HEK293 (cell line): ENCODE data around the gene CACNG7.

Experiments used
- CTCF ChIA-PET: fragments of 350-600 bp; formaldehyde crosslinking; extraction: SDS; loops from one replicate; lab custom pipeline; 2021; ENCODE audit warnings: antibody characterized with exemption; lab: Yijun Ruan, JAX
- POLR2A ChIA-PET: fragments of 300-600 bp; formaldehyde crosslinking; extraction: SDS; loops from one replicate; lab custom pipeline; 2020; ENCODE audit warnings: antibody characterized with exemption, inconsistent platforms; lab: Yijun Ruan, JAX
- H3K27ac ChIP-seq: fragments of 200-500 bp; sonication (Bioruptor generic); 2 replicates; pipeline ENCODE4 v1.5.1; 2014; ENCODE audit warnings: low read depth, low read length, control low read depth, inconsistent platforms; ENCODE audit errors: extremely low read depth
- H3K36me3 ChIP-seq, 2 experiments: fragments of 200-500 bp in 1 of 2; sonication (Bioruptor generic) in 1 of 2; 1 replicate in 1 of 2; 2 replicates in 1 of 2; pipeline ENCODE4 v1.5.1; 2014 to 2017; ENCODE audit warnings: inconsistent platforms in 2 of 2, low read length in 2 of 2; ENCODE audit not compliant: control insufficient read depth in 2 of 2, insufficient read depth in 1 of 2
- H3K4me1 ChIP-seq: fragments of 200-500 bp; sonication (Bioruptor generic); 2 replicates; pipeline ENCODE4 v1.5.1; 2014; ENCODE audit warnings: mild to moderate bottlenecking, low read length, inconsistent platforms; ENCODE audit not compliant: control insufficient read depth, insufficient read depth
- H3K4me3 ChIP-seq: 2 replicates; pipeline ENCODE4 v1.5.1; 2011; ENCODE audit warnings: low read depth, mild to moderate bottlenecking, control low read depth, low read length, moderate library complexity
- H3K9me3 ChIP-seq: fragments of 200-500 bp; sonication (Bioruptor generic); 2 replicates; pipeline ENCODE4 v1.5.1; 2014; ENCODE audit warnings: low read depth, low read length, inconsistent platforms; ENCODE audit not compliant: control insufficient read depth, insufficient read depth
- PRDM1 ChIP-seq: fragments of 450-650 bp; formaldehyde crosslinking; IDR thresholded peaks from 2 replicates; pipeline ENCODE4; 2016; ENCODE audit warnings: missing biosample characterization, missing genetic modification characterization
- SCRT2 ChIP-seq: fragments of 450-650 bp; formaldehyde crosslinking; IDR thresholded peaks from 2 replicates; pipeline ENCODE4 v1.5.1; 2016; ENCODE audit warnings: missing biosample characterization, missing genetic modification characterization
- ZFP3 ChIP-seq: fragments of 450-650 bp; formaldehyde crosslinking; IDR thresholded peaks from 2 replicates; pipeline ENCODE4 v1.5.1; 2016; ENCODE audit warnings: low read depth, missing biosample characterization, missing genetic modification characterization
- ZNF121 ChIP-seq: fragments of 450-650 bp; formaldehyde crosslinking; IDR thresholded peaks from 2 replicates; pipeline ENCODE4 v1.5.1; 2016; ENCODE audit warnings: missing biosample characterization, missing genetic modification characterization
- ZNF26 ChIP-seq: fragments of 450-650 bp; formaldehyde crosslinking; IDR thresholded peaks from 2 replicates; pipeline ENCODE4 v1.5.1; 2016; ENCODE audit warnings: missing biosample characterization, missing genetic modification characterization
- ZNF266 ChIP-seq: fragments of 450-650 bp; formaldehyde crosslinking; IDR thresholded peaks from 2 replicates; pipeline ENCODE4 v1.5.1; 2016; ENCODE audit warnings: missing biosample characterization, missing genetic modification characterization, low read depth
- ZNF366 ChIP-seq: fragments of 450-650 bp; formaldehyde crosslinking; conservative IDR thresholded peaks from 2 replicates; pipeline ENCODE4 v1.5.1; 2016; ENCODE audit warnings: missing biosample characterization, missing genetic modification characterization
- ZNF514 ChIP-seq: fragments of 450-650 bp; formaldehyde crosslinking; IDR thresholded peaks from 2 replicates; pipeline ENCODE4 v1.5.1; 2016; ENCODE audit warnings: missing biosample characterization, missing genetic modification characterization
- ZNF596 ChIP-seq: fragments of 450-650 bp; IDR thresholded peaks from 2 replicates; pipeline ENCODE4 v1.5.0; 2018; ENCODE audit warnings: missing biosample characterization, mild to moderate bottlenecking, missing genetic modification characterization, moderate library complexity
- ZNF623 ChIP-seq: fragments of 450-650 bp; formaldehyde crosslinking; IDR thresholded peaks from 2 replicates; pipeline ENCODE4 v1.5.1; 2016; ENCODE audit warnings: missing biosample characterization, missing genetic modification characterization
- ZNF626 ChIP-seq: fragments of 450-650 bp; sonication (Bioruptor Pico); formaldehyde crosslinking; IDR thresholded peaks from 2 replicates; pipeline ENCODE4 v1.5.1; 2018; ENCODE audit warnings: missing biosample characterization, missing genetic modification characterization, inconsistent platforms
- ZNF654 ChIP-seq: fragments of 450-650 bp; formaldehyde crosslinking; IDR thresholded peaks from 2 replicates; pipeline ENCODE4 v1.5.1; 2016; ENCODE audit warnings: low read depth, missing biosample characterization, missing genetic modification characterization
- ZNF768 ChIP-seq: fragments of 450-650 bp; formaldehyde crosslinking; IDR thresholded peaks from 2 replicates; pipeline ENCODE4 v1.5.1; 2018; ENCODE audit warnings: missing biosample characterization, mild to moderate bottlenecking, missing genetic modification characterization
- TF ChIP-seq, protein P1 (sequence below): fragments of 450-650 bp; formaldehyde crosslinking; IDR thresholded peaks from 2 replicates; pipeline ENCODE4 v1.5.1; 2016; ENCODE audit warnings: missing biosample characterization, missing genetic modification characterization
- TF ChIP-seq, protein P2 (sequence below): fragments of 450-650 bp; formaldehyde crosslinking; IDR thresholded peaks from 2 replicates; pipeline ENCODE4 v1.5.1; 2016; ENCODE audit warnings: missing biosample characterization, missing genetic modification characterization
- TF ChIP-seq, protein P3 (sequence below): fragments of 450-650 bp; formaldehyde crosslinking; IDR thresholded peaks from 2 replicates; pipeline ENCODE4 v1.5.1; 2016; ENCODE audit warnings: missing biosample characterization, missing genetic modification characterization
- TF ChIP-seq, protein P4 (sequence below): fragments of 450-650 bp; formaldehyde crosslinking; IDR thresholded peaks from 2 replicates; pipeline ENCODE4 v1.5.1; 2016; ENCODE audit warnings: missing biosample characterization, missing genetic modification characterization, low read depth

Gene CACNG7

DNA sequence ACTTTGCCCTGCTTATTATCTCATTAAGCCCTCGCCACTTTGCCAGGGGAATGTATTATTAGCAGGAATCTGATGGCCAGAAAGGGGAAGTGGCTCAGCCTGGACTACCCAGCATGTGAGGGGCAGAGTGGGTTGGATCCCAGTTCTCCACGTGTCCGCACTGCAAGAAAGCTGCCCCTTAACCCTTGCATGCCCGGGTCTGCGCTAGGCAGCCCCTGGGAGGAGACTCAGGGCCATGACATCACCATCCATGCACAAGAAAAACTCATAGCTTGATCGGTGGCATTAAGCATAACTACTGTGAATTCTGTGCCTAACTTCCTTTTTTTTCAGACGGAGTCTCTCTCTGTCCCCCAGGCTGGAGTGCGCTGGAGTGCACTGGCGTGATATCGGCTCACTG lies 62.6 kb downstream of the CACNG7 start:
- no peaks in the 10 kb centered on the region for H3K4me1 ChIP-seq
- TF ChIP-seq PRDM1 (tag by site-specific recombination) (no peak), ZFP3 (tag by site-specific recombination) (no peak), SCRT2 (tag by site-specific recombination) (no peak), ZNF514 (no peak), ZNF266 (tag by site-specific recombination) (no peak), ZNF623 (tag by site-specific recombination) (no peak), ZNF26 (tag by site-specific recombination) (no peak), ZNF596 (tag by site-specific recombination) (no peak), ZNF121 (tag by site-specific recombination) (no peak), ZNF366 (tag by site-specific recombination) (no peak), ZNF768 (tag by site-specific recombination) (no peak), ZNF654 (no peak), ZNF626 (no peak)
- TF ChIP-seq, protein P1, sequence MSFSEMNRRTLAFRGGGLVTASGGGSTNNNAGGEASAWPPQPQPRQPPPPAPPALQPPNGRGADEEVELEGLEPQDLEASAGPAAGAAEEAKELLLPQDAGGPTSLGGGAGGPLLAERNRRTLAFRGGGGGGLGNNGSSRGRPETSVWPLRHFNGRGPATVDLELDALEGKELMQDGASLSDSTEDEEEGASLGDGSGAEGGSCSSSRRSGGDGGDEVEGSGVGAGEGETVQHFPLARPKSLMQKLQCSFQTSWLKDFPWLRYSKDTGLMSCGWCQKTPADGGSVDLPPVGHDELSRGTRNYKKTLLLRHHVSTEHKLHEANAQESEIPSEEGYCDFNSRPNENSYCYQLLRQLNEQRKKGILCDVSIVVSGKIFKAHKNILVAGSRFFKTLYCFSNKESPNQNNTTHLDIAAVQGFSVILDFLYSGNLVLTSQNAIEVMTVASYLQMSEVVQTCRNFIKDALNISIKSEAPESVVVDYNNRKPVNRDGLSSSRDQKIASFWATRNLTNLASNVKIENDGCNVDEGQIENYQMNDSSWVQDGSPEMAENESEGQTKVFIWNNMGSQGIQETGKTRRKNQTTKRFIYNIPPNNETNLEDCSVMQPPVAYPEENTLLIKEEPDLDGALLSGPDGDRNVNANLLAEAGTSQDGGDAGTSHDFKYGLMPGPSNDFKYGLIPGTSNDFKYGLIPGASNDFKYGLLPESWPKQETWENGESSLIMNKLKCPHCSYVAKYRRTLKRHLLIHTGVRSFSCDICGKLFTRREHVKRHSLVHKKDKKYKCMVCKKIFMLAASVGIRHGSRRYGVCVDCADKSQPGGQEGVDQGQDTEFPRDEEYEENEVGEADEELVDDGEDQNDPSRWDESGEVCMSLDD (tag by site-specific recombination): no peak
- TF ChIP-seq, protein P2, sequence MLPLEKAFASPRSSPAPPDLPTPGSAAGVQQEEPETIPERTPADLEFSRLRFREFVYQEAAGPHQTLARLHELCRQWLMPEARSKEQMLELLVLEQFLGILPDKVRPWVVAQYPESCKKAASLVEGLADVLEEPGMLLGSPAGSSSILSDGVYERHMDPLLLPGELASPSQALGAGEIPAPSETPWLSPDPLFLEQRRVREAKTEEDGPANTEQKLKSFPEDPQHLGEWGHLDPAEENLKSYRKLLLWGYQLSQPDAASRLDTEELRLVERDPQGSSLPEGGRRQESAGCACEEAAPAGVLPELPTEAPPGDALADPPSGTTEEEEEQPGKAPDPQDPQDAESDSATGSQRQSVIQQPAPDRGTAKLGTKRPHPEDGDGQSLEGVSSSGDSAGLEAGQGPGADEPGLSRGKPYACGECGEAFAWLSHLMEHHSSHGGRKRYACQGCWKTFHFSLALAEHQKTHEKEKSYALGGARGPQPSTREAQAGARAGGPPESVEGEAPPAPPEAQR (tag by site-specific recombination): no peak
- TF ChIP-seq, protein P3, sequence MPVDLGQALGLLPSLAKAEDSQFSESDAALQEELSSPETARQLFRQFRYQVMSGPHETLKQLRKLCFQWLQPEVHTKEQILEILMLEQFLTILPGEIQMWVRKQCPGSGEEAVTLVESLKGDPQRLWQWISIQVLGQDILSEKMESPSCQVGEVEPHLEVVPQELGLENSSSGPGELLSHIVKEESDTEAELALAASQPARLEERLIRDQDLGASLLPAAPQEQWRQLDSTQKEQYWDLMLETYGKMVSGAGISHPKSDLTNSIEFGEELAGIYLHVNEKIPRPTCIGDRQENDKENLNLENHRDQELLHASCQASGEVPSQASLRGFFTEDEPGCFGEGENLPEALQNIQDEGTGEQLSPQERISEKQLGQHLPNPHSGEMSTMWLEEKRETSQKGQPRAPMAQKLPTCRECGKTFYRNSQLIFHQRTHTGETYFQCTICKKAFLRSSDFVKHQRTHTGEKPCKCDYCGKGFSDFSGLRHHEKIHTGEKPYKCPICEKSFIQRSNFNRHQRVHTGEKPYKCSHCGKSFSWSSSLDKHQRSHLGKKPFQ: no peak
- TF ChIP-seq, protein P4, sequence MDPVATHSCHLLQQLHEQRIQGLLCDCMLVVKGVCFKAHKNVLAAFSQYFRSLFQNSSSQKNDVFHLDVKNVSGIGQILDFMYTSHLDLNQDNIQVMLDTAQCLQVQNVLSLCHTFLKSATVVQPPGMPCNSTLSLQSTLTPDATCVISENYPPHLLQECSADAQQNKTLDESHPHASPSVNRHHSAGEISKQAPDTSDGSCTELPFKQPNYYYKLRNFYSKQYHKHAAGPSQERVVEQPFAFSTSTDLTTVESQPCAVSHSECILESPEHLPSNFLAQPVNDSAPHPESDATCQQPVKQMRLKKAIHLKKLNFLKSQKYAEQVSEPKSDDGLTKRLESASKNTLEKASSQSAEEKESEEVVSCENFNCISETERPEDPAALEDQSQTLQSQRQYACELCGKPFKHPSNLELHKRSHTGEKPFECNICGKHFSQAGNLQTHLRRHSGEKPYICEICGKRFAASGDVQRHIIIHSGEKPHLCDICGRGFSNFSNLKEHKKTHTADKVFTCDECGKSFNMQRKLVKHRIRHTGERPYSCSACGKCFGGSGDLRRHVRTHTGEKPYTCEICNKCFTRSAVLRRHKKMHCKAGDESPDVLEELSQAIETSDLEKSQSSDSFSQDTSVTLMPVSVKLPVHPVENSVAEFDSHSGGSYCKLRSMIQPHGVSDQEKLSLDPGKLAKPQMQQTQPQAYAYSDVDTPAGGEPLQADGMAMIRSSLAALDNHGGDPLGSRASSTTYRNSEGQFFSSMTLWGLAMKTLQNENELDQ: no peak
- POLR2A ChIA-PET: interaction anchor here (1.6 kb wide), 1 partner anchor 9 kb away, joined by 4 read pairs; no protein-coding TSS in a partner anchor
- CTCF ChIA-PET: interaction anchor here (0.6 kb wide), 3 partner anchors 47 to 295 kb away, joined by 3 to 4 read pairs (median 3); no protein-coding TSS in a partner anchor
- no peak overlapping the region for H3K27ac ChIP-seq
- no peak overlapping the region for H3K4me3 ChIP-seq
- H3K9me3 ChIP-seq: no peaks in the 10 kb centered on the region
- peaks cover 0 to 8% of the 10 kb centered on the region in 2 experiments; a peak in 1 of 3 replicates for H3K36me3 ChIP-seq
